Stomach smooth muscle (tissue), 2 donors: ENCODE results near the gene AK9.

Experiments
- H3K27ac ChIP-seq: one replicate; pipeline ENCODE4 v1.7.0; 2013; ENCODE audit warnings: mild to moderate bottlenecking, low read length, inconsistent platforms
- H3K27me3 ChIP-seq, 2 donors: one replicate each; pipeline ENCODE4 v1.7.0; 2013; ENCODE audit warnings: low read length in 2 of 2; ENCODE audit not compliant: insufficient read depth in 2 of 2, control insufficient read depth in 1 of 2
- H3K36me3 ChIP-seq, 2 donors: one replicate each; pipeline ENCODE4 v1.7.0; 2013; ENCODE audit warnings: low read length in 2 of 2; ENCODE audit not compliant: control insufficient read depth in 2 of 2, insufficient read depth in 2 of 2
- H3K4me1 ChIP-seq: one replicate; pipeline ENCODE4 v1.7.0; 2013; ENCODE audit warnings: low read length; ENCODE audit not compliant: control insufficient read depth, insufficient read depth
- H3K4me3 ChIP-seq, 2 donors: one replicate each; pipeline ENCODE4 v1.7.0; 2013; ENCODE audit warnings: low read length in 2 of 2
- H3K9ac ChIP-seq, 2 donors: one replicate each; pipeline ENCODE4 v1.7.0; 2013; ENCODE audit warnings: low read length in 2 of 2, mild to moderate bottlenecking in 1 of 2
- H3K9me3 ChIP-seq, 2 donors: one replicate each; pipeline ENCODE4 v1.7.0; 2013; ENCODE audit warnings: low read length in 2 of 2; ENCODE audit not compliant: control insufficient read depth in 2 of 2
- donor health status: healthy.
- donor health status: Pancreatic carcinoma.

The AK9 gene

GRCh38 chr6:109498936-109499335 lies 192.1 kb downstream of the AK9 start:
- Histone ChIP-seq H3K27me3 (peaks cover 0 to 2% of the 10 kb centered on the region in 2 donors), H3K9ac (no peak overlapping the region), H3K4me3 (no peak overlapping the region), H3K4me1 (no peaks in the 10 kb centered on the region), H3K27ac (no peak overlapping the region), H3K36me3 (no peaks in the 10 kb centered on the region), H3K9me3 (no peaks in the 10 kb centered on the region)

GRCh38 chr6:109498052-109498451 lies 192.9 kb downstream of the AK9 start:
- H3K9me3 ChIP-seq, result no peaks in the 10 kb centered on the region
- no peak overlapping the region for H3K27ac ChIP-seq
- H3K4me1 ChIP-seq, result no peaks in the 10 kb centered on the region
- no peaks in the 10 kb centered on the region for H3K27me3 ChIP-seq
- no peak overlapping the region for H3K4me3 ChIP-seq
- no peak overlapping the region for H3K9ac ChIP-seq
- no peaks in the 10 kb centered on the region for H3K36me3 ChIP-seq

- Histone ChIP-seq H3K4me1 (no peaks in the 10 kb centered on the region), H3K9me3 (no peaks in the 10 kb centered on the region), H3K36me3 (no peaks in the 10 kb centered on the region), H3K27me3 (no peaks in the 10 kb centered on the region), H3K27ac (no peak overlapping the region), H3K4me3 (no peak overlapping the region), H3K9ac (no peak overlapping the region)
Measured at GRCh38 chr6:109496036-109496772, 194.8 kb downstream of the AK9 start.

GRCh38 chr6:109493865-109494264 lies 197.1 kb downstream of the AK9 start:
- Histone ChIP-seq H3K9ac (no peak overlapping the region), H3K27me3 (no peaks in the 10 kb centered on the region), H3K27ac (no peak overlapping the region), H3K4me1 (no peaks in the 10 kb centered on the region), H3K36me3 (no peaks in the 10 kb centered on the region), H3K4me3 (no peak overlapping the region), H3K9me3 (no peaks in the 10 kb centered on the region)

GRCh38 chr6:109491207-109491938 lies 199.6 kb downstream of the AK9 start:
- Histone ChIP-seq H3K9ac (no peak overlapping the region), H3K4me1 (no peaks in the 10 kb centered on the region), H3K27me3 (no peaks in the 10 kb centered on the region), H3K9me3 (no peaks in the 10 kb centered on the region), H3K27ac (no peak overlapping the region), H3K4me3 (no peak overlapping the region), H3K36me3 (no peaks in the 10 kb centered on the region)

- H3K4me1 ChIP-seq, result no peaks in the 10 kb centered on the region
- H3K4me3 ChIP-seq, result no peak overlapping the region
- H3K9me3 ChIP-seq, result no peaks in the 10 kb centered on the region
- no peaks in the 10 kb centered on the region for H3K36me3 ChIP-seq
- H3K27me3 ChIP-seq, result no peaks in the 10 kb centered on the region
- H3K9ac ChIP-seq, result no peak overlapping the region
- no peak overlapping the region for H3K27ac ChIP-seq
Measured at GRCh38 chr6:109490713-109491112, 200.3 kb downstream of the AK9 start.

- Histone ChIP-seq H3K27ac (no peak overlapping the region), H3K27me3 (no peaks in the 10 kb centered on the region), H3K9me3 (no peaks in the 10 kb centered on the region), H3K4me3 (no peak overlapping the region), H3K9ac (no peak overlapping the region), H3K4me1 (no peaks in the 10 kb centered on the region), H3K36me3 (no peaks in the 10 kb centered on the region)
Measured at GRCh38 chr6:109488001-109488400, 203.0 kb downstream of the AK9 start.

- no peak overlapping the region for H3K27ac ChIP-seq
- no peak overlapping the region for H3K4me3 ChIP-seq
- H3K36me3 ChIP-seq, result no peaks in the 10 kb centered on the region
- H3K4me1 ChIP-seq, result peaks cover 12% of the 10 kb centered on the region
- H3K27me3 ChIP-seq, result no peaks in the 10 kb centered on the region
- H3K9me3 ChIP-seq, result no peaks in the 10 kb centered on the region
- no peak overlapping the region for H3K9ac ChIP-seq
Measured at GRCh38 chr6:109486068-109486467, 204.9 kb downstream of the AK9 start.

GRCh38 chr6:109485266-109485935 lies 205.6 kb downstream of the AK9 start:
- H3K4me1 ChIP-seq, result peaks cover 15% of the 10 kb centered on the region
- H3K27ac ChIP-seq, result no peak overlapping the region
- H3K9ac ChIP-seq, result no peak overlapping the region
- H3K36me3 ChIP-seq, result peaks cover 0 to 6% of the 10 kb centered on the region in 2 donors
- no peak overlapping the region for H3K4me3 ChIP-seq
- H3K9me3 ChIP-seq, result no peaks in the 10 kb centered on the region
- no peaks in the 10 kb centered on the region for H3K27me3 ChIP-seq

GRCh38 chr6:109484122-109484521 lies 206.9 kb downstream of the AK9 start:
- H3K4me1 ChIP-seq, result peaks cover 18% of the 10 kb centered on the region
- H3K4me3 ChIP-seq, result no peak overlapping the region
- H3K9me3 ChIP-seq, result no peaks in the 10 kb centered on the region
- peak overlapping the region in 1 of 2 donors; percentile 55 for H3K9ac ChIP-seq
- H3K27ac ChIP-seq, result no peak overlapping the region
- no peaks in the 10 kb centered on the region for H3K27me3 ChIP-seq
- H3K36me3 ChIP-seq, result peaks cover 0 to 9% of the 10 kb centered on the region in 2 donors

GRCh38 chr6:109483735-109484057 lies 207.3 kb downstream of the AK9 start:
- no peaks in the 10 kb centered on the region for H3K9me3 ChIP-seq
- peaks cover 18% of the 10 kb centered on the region for H3K4me1 ChIP-seq
- peak overlapping the region; percentile 76 to 80 for H3K4me3 ChIP-seq
- H3K9ac ChIP-seq, result peak overlapping the region; percentile 13 to 55
- H3K27ac ChIP-seq, result no peak overlapping the region
- no peaks in the 10 kb centered on the region for H3K27me3 ChIP-seq
- H3K36me3 ChIP-seq, result peaks cover 0 to 9% of the 10 kb centered on the region in 2 donors
